EH (cell line): Measurements from ENCODE around the gene CCR6.
"Not testable (repeated sequence)": the region's sequence is repeated elsewhere in the genome, so short reads cannot be mapped to it uniquely, and the experiment has no call there.

Experiments used
- DNase-seq: peaks from one replicate; pipeline ENCODE4 v3.0.0-alpha.2; 2015; ENCODE audit warnings: low read depth

CCR6 gene

GRCh38 chr6:167122827-167123657 is at the start of gene CCR6:
Gene CCR6, plus strand, starts transcription at chr6:167123096. Its CDS starts 13,039 bp downstream, at chr6:167136135.
- DNase-seq = no peak

GRCh38 chr6:167073679-167074274 is 49.1 kb upstream of the CCR6 start:
- no peak for DNase-seq

- DNase-seq = no peak
These were observed 45.5 kb upstream of the CCR6 start for GRCh38 chr6:167077241-167077932.

GRCh38 chr6:167078745-167079144 is 44.2 kb upstream of the CCR6 start:
- DNase-seq = no peak

GRCh38 chr6:167079853-167080297 is 43.0 kb upstream of the CCR6 start:
- no peak for DNase-seq

GRCh38 chr6:167087857-167088354 is 35.0 kb upstream of the CCR6 start:
- DNase-seq = no peak

GRCh38 chr6:167088741-167089140 is 34.2 kb upstream of the CCR6 start:
- not testable (repeated sequence) for DNase-seq

- no peak for DNase-seq
These were observed 33.4 kb upstream of the CCR6 start for GRCh38 chr6:167089243-167090142.

GRCh38 chr6:167090171-167090570 is 32.7 kb upstream of the CCR6 start:
- no peak for DNase-seq

- DNase-seq = no peak
These were observed 31.7 kb upstream of the CCR6 start for GRCh38 chr6:167091026-167091804.

- DNase-seq = no peak
These were observed 31.1 kb upstream of the CCR6 start for GRCh38 chr6:167091805-167092107.

- no peak for DNase-seq
These were observed 30.1 kb upstream of the CCR6 start for GRCh38 chr6:167092672-167093339.

GRCh38 chr6:167093406-167093921 is 29.4 kb upstream of the CCR6 start:
- DNase-seq = no peak

GRCh38 chr6:167093922-167094432 is 28.9 kb upstream of the CCR6 start:
- no peak for DNase-seq

- DNase-seq = no peak
These were observed 28.5 kb upstream of the CCR6 start for GRCh38 chr6:167094436-167094819.

- no peak for DNase-seq
These were observed 27.9 kb upstream of the CCR6 start for GRCh38 chr6:167094820-167095637.

- DNase-seq = no peak
These were observed 27.0 kb upstream of the CCR6 start for GRCh38 chr6:167095888-167096287.

GRCh38 chr6:167096991-167097390 is 25.9 kb upstream of the CCR6 start:
- no peak for DNase-seq

- no peak for DNase-seq
These were observed 25.1 kb upstream of the CCR6 start for GRCh38 chr6:167097770-167098169.
